A673 (cell line): Measurements from ENCODE around the gene RPTOR. TPM values are rescaled to one million over a fixed set of nuclear protein-coding genes. Genes with fewer than 3 reads are reported as not detected.

Experiments used
- BruUV-seq: library from RNA; stranded (reverse); fragments of 400-500 nt; replicated peaks from 2 replicates; lab custom pipeline; 2021; lab: Mats Ljungman, UMichigan
- CTCF ChIA-PET: fragments of 300-600 bp; sonication (Branson Sonifier 250); formaldehyde crosslinking; loops from one replicate; lab custom pipeline; 2022; ENCODE audit warnings: antibody characterized with exemption; lab: Charles Lee
- POLR2A ChIA-PET: fragments of 300-600 bp; sonication (Branson Sonifier 250); formaldehyde crosslinking; loops from one replicate; lab custom pipeline; 2022; ENCODE audit warnings: antibody characterized with exemption; ENCODE audit not compliant: low non-redundant PET; lab: Charles Lee
- DNase-seq: peaks from one replicate; pipeline ENCODE4 v3.0.0-alpha.2; 2015; ENCODE audit warnings: low spot score
- H3K27ac ChIP-seq: fragments of 200-600 bp; sonication (generic); 2 replicates; pipeline ENCODE4 v1.5.1; 2016; ENCODE audit warnings: mixed run types, low read depth, mild to moderate bottlenecking, mixed read lengths, antibody characterized with exemption, low read length; ENCODE audit not compliant: poor library complexity, severe bottlenecking
- H3K27me3 ChIP-seq: fragments of 200-600 bp; sonication (generic); replicated peaks from 2 replicates; pipeline ENCODE4 v1.6.1; 2017; ENCODE audit warnings: mixed run types, low read depth, mild to moderate bottlenecking, mixed read lengths, antibody characterized with exemption, low read length; ENCODE audit not compliant: insufficient read depth, poor library complexity
- H3K36me3 ChIP-seq: fragments of 200-600 bp; sonication (generic); 2 replicates; pipeline ENCODE4 v1.6.1; 2016; ENCODE audit warnings: mixed run types, mild to moderate bottlenecking, mixed read lengths, antibody characterized with exemption, low read length; ENCODE audit not compliant: insufficient read depth, poor library complexity, severe bottlenecking
- H3K4me1 ChIP-seq: fragments of 200-600 bp; sonication (generic); 2 replicates; pipeline ENCODE4 v1.6.1; 2017; ENCODE audit warnings: mixed run types, mild to moderate bottlenecking, mixed read lengths, antibody characterized with exemption, low read length; ENCODE audit not compliant: insufficient read depth, poor library complexity, severe bottlenecking
- H3K4me3 ChIP-seq: fragments of 200-600 bp; sonication (generic); 2 replicates; pipeline ENCODE4 v1.5.1; 2016; ENCODE audit warnings: low read depth, mixed run types, mild to moderate bottlenecking, mixed read lengths, low read length; ENCODE audit not compliant: poor library complexity, severe bottlenecking
- H3K9me3 ChIP-seq: fragments of 200-600 bp; sonication (generic); 2 replicates; pipeline ENCODE4 v1.6.1; 2016; ENCODE audit warnings: mixed run types, low read depth, mild to moderate bottlenecking, mixed read lengths, antibody characterized with exemption, low read length; ENCODE audit not compliant: poor library complexity, severe bottlenecking
- EZH2 ChIP-seq: fragments of 200-600 bp; sonication (generic); IDR thresholded peaks from 2 replicates; pipeline ENCODE4 v1.6.1; 2017; ENCODE audit warnings: borderline replicate concordance, low read depth, mild to moderate bottlenecking, mixed read lengths, antibody characterized with exemption, low read length; ENCODE audit not compliant: poor library complexity, severe bottlenecking
- intact Hi-C: fragments of 100-400 bp; cut with micrococcal nuclease; formaldehyde crosslinking; loops from one replicate; pipeline ENCODE4 v1.10.0; 2022; ENCODE audit not compliant: unreplicated experiment
- total RNA-seq: library from RNA; stranded (reverse); gene quantifications from 2 replicates; pipeline ENCODE4 v1.2.3, GENCODE V29; 2021
- TF ChIP-seq, protein P1 (sequence below): fragments of 300-800, 200-600 bp; sonication (generic); conservative IDR thresholded peaks from 2 replicates; pipeline ENCODE4 v1.5.1; 2017; ENCODE audit warnings: low read depth, mild to moderate bottlenecking, antibody characterized with exemption, low read length, moderate library complexity, mixed read lengths

The RPTOR gene
- total RNA-seq, 1 experiment from 2014 or later: 55.2 TPM

GRCh38 chr17:80848449-80849102 lies 303.9 kb downstream of the RPTOR start:
- TF ChIP-seq, protein P1, sequence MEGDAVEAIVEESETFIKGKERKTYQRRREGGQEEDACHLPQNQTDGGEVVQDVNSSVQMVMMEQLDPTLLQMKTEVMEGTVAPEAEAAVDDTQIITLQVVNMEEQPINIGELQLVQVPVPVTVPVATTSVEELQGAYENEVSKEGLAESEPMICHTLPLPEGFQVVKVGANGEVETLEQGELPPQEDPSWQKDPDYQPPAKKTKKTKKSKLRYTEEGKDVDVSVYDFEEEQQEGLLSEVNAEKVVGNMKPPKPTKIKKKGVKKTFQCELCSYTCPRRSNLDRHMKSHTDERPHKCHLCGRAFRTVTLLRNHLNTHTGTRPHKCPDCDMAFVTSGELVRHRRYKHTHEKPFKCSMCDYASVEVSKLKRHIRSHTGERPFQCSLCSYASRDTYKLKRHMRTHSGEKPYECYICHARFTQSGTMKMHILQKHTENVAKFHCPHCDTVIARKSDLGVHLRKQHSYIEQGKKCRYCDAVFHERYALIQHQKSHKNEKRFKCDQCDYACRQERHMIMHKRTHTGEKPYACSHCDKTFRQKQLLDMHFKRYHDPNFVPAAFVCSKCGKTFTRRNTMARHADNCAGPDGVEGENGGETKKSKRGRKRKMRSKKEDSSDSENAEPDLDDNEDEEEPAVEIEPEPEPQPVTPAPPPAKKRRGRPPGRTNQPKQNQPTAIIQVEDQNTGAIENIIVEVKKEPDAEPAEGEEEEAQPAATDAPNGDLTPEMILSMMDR: no peak
- no peak for TF ChIP-seq EZH2
- POLR2A ChIA-PET: no interaction called here
- no peaks in the 10 kb centered on the region for H3K27me3 ChIP-seq
- no peak overlapping the region for H3K4me3 ChIP-seq
- H3K36me3 ChIP-seq: peaks cover 2% of the 10 kb centered on the region
- CTCF ChIA-PET: no interaction called here
- no peaks in the 10 kb centered on the region for H3K9me3 ChIP-seq
- peaks cover 13% of the 10 kb centered on the region for H3K4me1 ChIP-seq
- DNase-seq: no peak
- H3K27ac ChIP-seq: no peak overlapping the region
- intact Hi-C loops: no loop called here
- no TSS peak for BruUV-seq

DNA sequence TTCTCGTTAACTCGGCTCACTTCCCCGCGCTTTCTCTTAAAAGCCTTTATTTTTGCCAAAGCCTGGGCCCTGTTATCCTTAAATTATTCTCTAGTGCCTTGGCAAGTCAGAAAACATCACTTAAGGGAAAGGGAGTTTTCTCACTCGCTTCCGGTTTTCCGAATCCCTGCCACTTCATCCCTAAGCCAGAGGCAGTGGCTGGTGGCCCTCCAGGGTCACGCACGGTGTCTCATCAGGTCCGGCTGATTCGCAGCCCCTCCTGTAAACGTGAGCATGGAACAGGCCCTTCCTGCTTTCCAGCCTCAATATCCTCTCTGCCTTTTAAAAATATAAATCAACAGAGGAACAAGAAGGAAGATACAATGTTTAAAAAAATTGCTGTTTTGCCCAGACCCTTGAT lies 304.5 kb downstream of the RPTOR start:
- H3K27me3 ChIP-seq: no peaks in the 10 kb centered on the region
- no peak for DNase-seq
- peaks cover 11% of the 10 kb centered on the region for H3K4me1 ChIP-seq
- ChIA-PET CTCF (no interaction called here), POLR2A (no interaction called here)
- H3K9me3 ChIP-seq: no peaks in the 10 kb centered on the region
- intact Hi-C loops: no loop called here
- no peak for TF ChIP-seq EZH2
- H3K27ac ChIP-seq: no peak overlapping the region
- H3K4me3 ChIP-seq: no peak overlapping the region
- peaks cover 2% of the 10 kb centered on the region for H3K36me3 ChIP-seq
- BruUV-seq: no TSS peak

DNA sequence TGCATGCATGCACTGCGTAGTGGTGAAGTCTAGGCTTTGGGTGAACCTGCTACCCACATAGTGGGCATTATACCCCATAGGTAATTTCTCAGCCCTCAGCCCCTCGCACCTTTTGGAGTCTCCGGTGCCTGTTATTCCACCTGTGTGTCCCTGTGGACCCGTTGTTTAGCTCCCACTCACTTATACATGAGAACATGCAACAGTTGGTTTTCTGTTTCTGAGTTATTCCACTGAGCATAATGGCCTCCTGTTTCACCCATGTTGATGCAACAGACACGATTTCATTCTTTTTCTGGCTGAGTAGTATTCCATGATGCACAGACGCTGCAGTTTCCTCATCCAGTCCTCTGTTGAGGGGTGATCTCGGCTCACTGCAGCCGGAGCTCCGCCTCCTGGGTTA lies 305.5 kb downstream of the RPTOR start:
- H3K9me3 ChIP-seq: no peaks in the 10 kb centered on the region
- no peak for DNase-seq
- H3K27ac ChIP-seq: no peak overlapping the region
- H3K4me3 ChIP-seq: no peak overlapping the region
- POLR2A ChIA-PET: no interaction called here
- CTCF ChIA-PET: no interaction called here
- no TSS peak for BruUV-seq
- H3K36me3 ChIP-seq: peaks cover 2% of the 10 kb centered on the region
- intact Hi-C loops: no loop called here
- TF ChIP-seq EZH2: no peak
- TF ChIP-seq, protein P1: no peak
- H3K27me3 ChIP-seq: no peaks in the 10 kb centered on the region
- H3K4me1 ChIP-seq: peaks cover under 1% of the 10 kb centered on the region

DNA sequence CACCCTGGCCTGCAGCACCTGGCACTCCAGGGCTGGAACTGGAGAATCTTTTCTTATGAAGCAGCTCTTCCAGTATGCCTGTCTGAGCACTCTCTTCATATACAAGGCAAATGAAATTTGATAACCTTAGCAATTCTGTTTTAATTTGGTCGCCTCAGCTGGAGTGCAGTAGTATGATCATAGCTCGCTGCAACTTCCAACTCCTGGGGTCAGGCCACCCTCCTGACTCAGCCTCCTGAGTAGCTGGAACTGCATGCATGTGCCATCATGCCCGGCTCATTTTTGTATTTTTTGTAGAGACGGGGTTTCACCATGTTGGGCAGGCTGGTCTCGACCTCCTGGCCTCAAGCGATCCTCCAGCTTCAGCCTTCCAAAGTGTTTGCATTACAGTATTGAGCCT lies 306.2 kb downstream of the RPTOR start:
- H3K4me1 ChIP-seq: no peaks in the 10 kb centered on the region
- intact Hi-C loops: no loop called here
- CTCF ChIA-PET: interaction anchor here (0.6 kb wide), 1 partner anchor 326 kb away, joined by 5 read pairs; no protein-coding TSS in a partner anchor
- peaks cover 2% of the 10 kb centered on the region for H3K36me3 ChIP-seq
- no peak overlapping the region for H3K4me3 ChIP-seq
- POLR2A ChIA-PET: no interaction called here
- no peaks in the 10 kb centered on the region for H3K9me3 ChIP-seq
- no peaks in the 10 kb centered on the region for H3K27me3 ChIP-seq
- no peak for DNase-seq
- TF ChIP-seq, protein P1: no peak
- no peak for TF ChIP-seq EZH2
- BruUV-seq: no TSS peak
- no peak overlapping the region for H3K27ac ChIP-seq
